ENCODE measurements around the gene APOB. TPM values are rescaled to one million over a fixed set of nuclear protein-coding genes. Genes with fewer than 3 reads are reported as not detected.

Gene APOB
- total and polyA plus RNA-seq, 2 of the 8 experiments (the other 6 are each of a cell fraction or from before 2014, with no cell fraction given) = 0.15 to 0.61 TPM

- TF ChIP-seq CHD7 (IDR thresholded peaks at IDR 0.05; ENCODE audit: insufficient replicate concordance, low read length) = no peak
- TF ChIP-seq FOSL1 (IDR thresholded peaks at IDR 0.05; ENCODE audit: insufficient read depth, low read depth, low read length) = no peak
- no peak for TF ChIP-seq USF2 (IDR thresholded peaks at IDR 0.05; ENCODE audit: low read length)
- TF ChIP-seq KDM1A (IDR thresholded peaks at IDR 0.05; ENCODE audit: borderline replicate concordance, low read length) = no peak
- no peak for TF ChIP-seq TBP (IDR thresholded peaks at IDR 0.05; ENCODE audit: low read depth, low read length)
- no peak for TF ChIP-seq RXRA (IDR thresholded peaks at IDR 0.05; ENCODE audit: insufficient read depth, low read depth, low read length)
- no peak for TF ChIP-seq ZNF274 (IDR thresholded peaks at IDR 0.05; ENCODE audit: borderline replicate concordance, extremely low read depth, low read length)
- TF ChIP-seq TCF12 (IDR thresholded peaks at IDR 0.05; ENCODE audit: low read depth, low read length) = peak; percentile 74; the same call in 1 of the 2 replicates
- TF ChIP-seq TEAD4 (IDR thresholded peaks at IDR 0.05; ENCODE audit: low read depth, low read length) = no peak
Observed at GRCh38 chr2:21042958-21043743, 722 bp downstream of the APOB start (continued).

All from H1 (cell line).